HT1080 (cell line): Measurements from ENCODE around the gene NXT1. TPM values are rescaled to one million over a fixed set of nuclear protein-coding genes. Genes with fewer than 3 reads are reported as not detected.
A peak's percentile ranks its signal among the peaks of the same experiment; 100 is the strongest.
"Not testable (repeated sequence)": the region's sequence is repeated elsewhere in the genome, so short reads cannot be mapped to it uniquely, and the experiment has no call there.

Experiments used
- DNase-seq: peaks from one replicate; pipeline ENCODE4 v3.0.0-alpha.2; 2015; ENCODE audit warnings: low read depth
- total RNA-seq: library from RNA; depleted of rRNA; stranded (reverse); fragments of >200 nt; shearing (Covaris generic); gene quantifications from 2 replicates; pipeline ENCODE4 v1.2.3, GENCODE V29; 2014

Gene NXT1
- total RNA-seq, 1 experiment from 2014 or later = 76.2 TPM

GRCh38 chr20:23327617-23328333 is 22.8 kb upstream of the NXT1 start:
- DNase-seq = no peak

GRCh38 chr20:23331450-23332350 is 18.9 kb upstream of the NXT1 start:
- DNase-seq = peak; percentile 44

- no peak for DNase-seq
Measured at GRCh38 chr20:23332467-23332866, 18.1 kb upstream of the NXT1 start.

GRCh38 chr20:23334111-23334510 is 16.5 kb upstream of the NXT1 start:
- no peak for DNase-seq

GRCh38 chr20:23335521-23335920 is 15.1 kb upstream of the NXT1 start:
- DNase-seq = no peak

GRCh38 chr20:23336476-23336875 is 14.1 kb upstream of the NXT1 start:
- no peak for DNase-seq

GRCh38 chr20:23337312-23337711 is 13.3 kb upstream of the NXT1 start:
- no peak for DNase-seq

- no peak for DNase-seq
Measured at GRCh38 chr20:23339986-23340385, 10.6 kb upstream of the NXT1 start.

GRCh38 chr20:23340524-23340923 is 10.1 kb upstream of the NXT1 start:
- peak; percentile 61 for DNase-seq

GRCh38 chr20:23341073-23341472 is 9.5 kb upstream of the NXT1 start:
- no peak for DNase-seq

- DNase-seq = no peak
Measured at GRCh38 chr20:23343590-23343989, 7.0 kb upstream of the NXT1 start.

- no peak for DNase-seq
Measured at GRCh38 chr20:23344336-23344735, 6.3 kb upstream of the NXT1 start.

- DNase-seq = no peak
Measured at GRCh38 chr20:23346002-23346401, 4.6 kb upstream of the NXT1 start.

- no peak for DNase-seq
Measured at GRCh38 chr20:23347791-23348190, 2.8 kb upstream of the NXT1 start.

- DNase-seq = not testable (repeated sequence)
Measured at GRCh38 chr20:23348510-23348909, 2.1 kb upstream of the NXT1 start.

- peak; percentile 75 for DNase-seq
Measured at GRCh38 chr20:23349338-23350195, 1.0 kb upstream of the NXT1 start.

- DNase-seq = no peak
Measured at GRCh38 chr20:23350904-23351838, 580 bp downstream of the NXT1 start.

GRCh38 chr20:23356203-23356602 is 5.6 kb downstream of the NXT1 start:
- DNase-seq = no peak

- DNase-seq = peak; percentile 100
Measured at GRCh38 chr20:23357767-23358562, 7.4 kb downstream of the NXT1 start.

- no peak for DNase-seq
Measured at GRCh38 chr20:23358563-23358906, 7.9 kb downstream of the NXT1 start.
